Gastroesophageal sphincter (tissue), 3 donors: Measurements from ENCODE around the gene SDSL.

Experiments used
- EP300 ChIP-seq: sonication (generic); formaldehyde crosslinking; IDR thresholded peaks from one replicate; pipeline ENCODE4 v1.6.1; 2017; ENCODE audit warnings: antibody characterized with exemption, mild to moderate bottlenecking
- TF ChIP-seq, protein P1 (sequence below), 4 experiments: fragments of 200-600 bp in 2 of 4; fragments of 450-650 bp in 2 of 4; sonication (generic) in 1 of 4; IDR thresholded peaks; one replicate each; pipeline ENCODE4 v1.5.1; 2017 to 2019; ENCODE audit warnings: antibody characterized with exemption in 4 of 4, mild to moderate bottlenecking in 2 of 4, moderate library complexity in 2 of 4

GRCh38 chr12:113409462-113410124 lies 12.6 kb upstream of the SDSL start:
- TF ChIP-seq, protein P1, sequence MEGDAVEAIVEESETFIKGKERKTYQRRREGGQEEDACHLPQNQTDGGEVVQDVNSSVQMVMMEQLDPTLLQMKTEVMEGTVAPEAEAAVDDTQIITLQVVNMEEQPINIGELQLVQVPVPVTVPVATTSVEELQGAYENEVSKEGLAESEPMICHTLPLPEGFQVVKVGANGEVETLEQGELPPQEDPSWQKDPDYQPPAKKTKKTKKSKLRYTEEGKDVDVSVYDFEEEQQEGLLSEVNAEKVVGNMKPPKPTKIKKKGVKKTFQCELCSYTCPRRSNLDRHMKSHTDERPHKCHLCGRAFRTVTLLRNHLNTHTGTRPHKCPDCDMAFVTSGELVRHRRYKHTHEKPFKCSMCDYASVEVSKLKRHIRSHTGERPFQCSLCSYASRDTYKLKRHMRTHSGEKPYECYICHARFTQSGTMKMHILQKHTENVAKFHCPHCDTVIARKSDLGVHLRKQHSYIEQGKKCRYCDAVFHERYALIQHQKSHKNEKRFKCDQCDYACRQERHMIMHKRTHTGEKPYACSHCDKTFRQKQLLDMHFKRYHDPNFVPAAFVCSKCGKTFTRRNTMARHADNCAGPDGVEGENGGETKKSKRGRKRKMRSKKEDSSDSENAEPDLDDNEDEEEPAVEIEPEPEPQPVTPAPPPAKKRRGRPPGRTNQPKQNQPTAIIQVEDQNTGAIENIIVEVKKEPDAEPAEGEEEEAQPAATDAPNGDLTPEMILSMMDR (IDR thresholded peaks at IDR 0.05) = no peak
- TF ChIP-seq EP300 = no peak
